Osteoblast (primary cell): Measurements from ENCODE around the gene C11orf68. TPM values are rescaled to one million over a fixed set of nuclear protein-coding genes. Genes with fewer than 3 reads are reported as not detected.

Source experiments
- DNase-seq: peaks from one replicate; pipeline ENCODE4 v3.0.0; 2011; ENCODE audit warnings: low spot score, mixed read lengths; ENCODE audit not compliant: insufficient read length; ENCODE audit errors: missing footprints
- H2AFZ ChIP-seq: 2 replicates; pipeline ENCODE4 v1.6.0; 2011; ENCODE audit warnings: mild to moderate bottlenecking, low read length
- H3K27ac ChIP-seq: 2 replicates; pipeline ENCODE4 v1.5.1; 2011; ENCODE audit warnings: mild to moderate bottlenecking, low read depth, low read length, moderate library complexity
- H3K27me3 ChIP-seq: 2 replicates; pipeline ENCODE4 v1.6.0; 2012; ENCODE audit warnings: mild to moderate bottlenecking, control low read depth, inconsistent platforms, low read length, moderate library complexity; ENCODE audit not compliant: insufficient read depth
- H3K36me3 ChIP-seq: 2 replicates; pipeline ENCODE4 v1.5.1; 2011; ENCODE audit warnings: mild to moderate bottlenecking, low read length, control low read depth, moderate library complexity; ENCODE audit not compliant: insufficient read depth
- H3K4me1 ChIP-seq: 2 replicates; pipeline ENCODE4 v1.5.1; 2011; ENCODE audit warnings: mild to moderate bottlenecking, low read length, control low read depth, moderate library complexity; ENCODE audit not compliant: insufficient read depth
- H3K4me2 ChIP-seq: 2 replicates; pipeline ENCODE4 v1.6.0; 2011; ENCODE audit warnings: mild to moderate bottlenecking, low read length; ENCODE audit not compliant: insufficient read depth
- H3K4me3 ChIP-seq: fragments of 200-600 bp; sonication (generic); 3 replicates; pipeline ENCODE4 v1.5.1; 2012; ENCODE audit warnings: mild to moderate bottlenecking, low read length, inconsistent platforms; ENCODE audit not compliant: insufficient read depth
- H3K79me2 ChIP-seq: 2 replicates; pipeline ENCODE4 v1.6.0; 2012; ENCODE audit warnings: mild to moderate bottlenecking, low read length, control low read depth, inconsistent platforms; ENCODE audit not compliant: insufficient read depth
- H3K9me3 ChIP-seq: 2 replicates; pipeline ENCODE4 v1.5.1; 2011; ENCODE audit warnings: low read depth, low read length, control low read depth
- H4K20me1 ChIP-seq: 2 replicates; pipeline ENCODE4 v1.6.0; 2012; ENCODE audit warnings: mild to moderate bottlenecking, low read length, control low read depth; ENCODE audit not compliant: insufficient read depth
- total RNA-seq: library from RNA; depleted of rRNA; stranded (reverse); fragments of >200 nt; gene quantifications from 2 replicates; pipeline ENCODE4 v1.2.3, GENCODE V29; 2012
- TF ChIP-seq, protein P1 (sequence below): IDR thresholded peaks from 2 replicates; pipeline ENCODE4 v1.5.1; 2011; ENCODE audit warnings: mild to moderate bottlenecking, low read depth, low read length, moderate library complexity; ENCODE audit errors: extremely low read depth

Gene C11orf68
- total RNA-seq, 1 donor = 32.9 TPM

DNA sequence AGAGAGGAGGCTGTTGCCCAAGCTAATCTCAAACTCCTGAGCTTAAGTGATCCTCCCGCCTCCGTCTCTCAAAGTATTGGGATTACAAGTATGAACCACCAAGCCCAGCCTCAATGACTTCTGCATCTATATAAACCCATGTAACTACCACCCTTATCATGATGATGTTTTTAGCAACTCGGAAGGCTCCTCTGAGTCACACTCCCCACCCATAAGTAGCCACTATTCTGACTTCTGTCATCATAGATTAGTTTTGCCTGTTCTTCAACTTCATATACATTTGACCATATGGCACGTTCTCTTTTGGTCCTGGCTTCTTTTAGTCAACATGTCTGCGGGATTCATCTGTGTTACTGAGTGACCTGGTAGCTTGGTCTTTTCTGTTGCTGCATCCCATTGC, 12.3 kb downstream of the C11orf68 start:
- no peak overlapping the region for H3K4me2 ChIP-seq

DNA sequence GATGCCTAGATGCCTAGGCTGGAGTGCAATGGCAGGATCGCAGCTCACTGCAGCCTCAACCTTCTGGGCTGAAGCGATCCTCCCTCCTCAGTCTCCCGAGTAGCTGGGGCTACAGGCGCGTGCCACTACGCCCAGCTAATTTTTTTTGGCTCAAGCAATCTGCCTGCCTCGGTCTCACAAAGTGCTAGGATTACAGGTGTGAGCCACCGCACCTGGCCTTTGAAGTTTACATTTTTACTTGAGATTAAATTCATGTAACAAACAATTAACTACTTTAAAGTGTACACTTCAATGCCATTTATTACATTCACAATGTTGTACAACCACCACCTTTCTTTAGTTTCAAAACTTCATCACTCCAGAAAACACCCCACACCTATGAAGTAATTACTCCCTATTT, 15.1 kb downstream of the C11orf68 start:
- Histone ChIP-seq H4K20me1 (no peaks in the 10 kb centered on the region), H3K9me3 (no peaks in the 10 kb centered on the region), H3K4me3 (no peak overlapping the region), H3K27me3 (no peaks in the 10 kb centered on the region), H3K4me1 (peaks cover 42% of the 10 kb centered on the region), H2AFZ (no peak overlapping the region), H3K79me2 (peaks cover 18% of the 10 kb centered on the region), H3K4me2 (peak overlapping the region; percentile 8), H3K27ac (peak overlapping the region; percentile 85), H3K36me3 (no peaks in the 10 kb centered on the region)
- no peak for DNase-seq
- TF ChIP-seq, protein P1, sequence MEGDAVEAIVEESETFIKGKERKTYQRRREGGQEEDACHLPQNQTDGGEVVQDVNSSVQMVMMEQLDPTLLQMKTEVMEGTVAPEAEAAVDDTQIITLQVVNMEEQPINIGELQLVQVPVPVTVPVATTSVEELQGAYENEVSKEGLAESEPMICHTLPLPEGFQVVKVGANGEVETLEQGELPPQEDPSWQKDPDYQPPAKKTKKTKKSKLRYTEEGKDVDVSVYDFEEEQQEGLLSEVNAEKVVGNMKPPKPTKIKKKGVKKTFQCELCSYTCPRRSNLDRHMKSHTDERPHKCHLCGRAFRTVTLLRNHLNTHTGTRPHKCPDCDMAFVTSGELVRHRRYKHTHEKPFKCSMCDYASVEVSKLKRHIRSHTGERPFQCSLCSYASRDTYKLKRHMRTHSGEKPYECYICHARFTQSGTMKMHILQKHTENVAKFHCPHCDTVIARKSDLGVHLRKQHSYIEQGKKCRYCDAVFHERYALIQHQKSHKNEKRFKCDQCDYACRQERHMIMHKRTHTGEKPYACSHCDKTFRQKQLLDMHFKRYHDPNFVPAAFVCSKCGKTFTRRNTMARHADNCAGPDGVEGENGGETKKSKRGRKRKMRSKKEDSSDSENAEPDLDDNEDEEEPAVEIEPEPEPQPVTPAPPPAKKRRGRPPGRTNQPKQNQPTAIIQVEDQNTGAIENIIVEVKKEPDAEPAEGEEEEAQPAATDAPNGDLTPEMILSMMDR = no peak

More for the DNA sequence above, 12.3 kb downstream of the C11orf68 start:
- no peaks in the 10 kb centered on the region for H3K36me3 ChIP-seq
- H3K27ac ChIP-seq = no peak overlapping the region
- no peak overlapping the region for H3K4me3 ChIP-seq
- H2AFZ ChIP-seq = no peak overlapping the region
- peaks cover 2% of the 10 kb centered on the region for H3K79me2 ChIP-seq
- peaks cover 44% of the 10 kb centered on the region for H3K4me1 ChIP-seq
- no peaks in the 10 kb centered on the region for H3K9me3 ChIP-seq
- H3K27me3 ChIP-seq = no peaks in the 10 kb centered on the region
- H4K20me1 ChIP-seq = no peaks in the 10 kb centered on the region
- DNase-seq = peak; percentile 66
- TF ChIP-seq, protein P1 = no peak

DNA sequence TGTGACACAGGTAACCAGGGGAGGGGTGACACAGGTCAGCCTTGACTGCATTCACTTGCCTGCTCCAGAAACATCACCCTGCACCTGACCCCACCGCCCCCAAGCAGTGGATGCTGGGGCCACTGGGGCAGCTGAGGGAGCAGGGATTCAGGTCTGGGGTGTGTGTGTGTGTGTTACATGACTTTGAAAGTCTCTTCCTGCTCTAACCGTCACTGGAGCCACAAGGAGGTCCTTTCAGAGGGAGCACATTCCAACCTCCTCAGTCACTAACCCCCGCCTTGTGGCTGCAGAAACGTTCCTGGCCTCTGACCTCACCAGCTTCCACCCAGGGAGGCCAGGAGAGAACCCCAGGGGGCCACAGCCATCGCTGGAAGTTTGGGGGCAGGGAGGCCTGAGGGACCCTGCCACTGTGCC, 15.8 kb downstream of the C11orf68 start:
- no peaks in the 10 kb centered on the region for H3K27me3 ChIP-seq
- H3K79me2 ChIP-seq = peaks cover 24% of the 10 kb centered on the region
- H3K9me3 ChIP-seq = no peaks in the 10 kb centered on the region
- H3K4me3 ChIP-seq = peak overlapping the region; percentile 14
- TF ChIP-seq, protein P1 = no peak
- peaks cover 5% of the 10 kb centered on the region for H3K36me3 ChIP-seq
- peak; percentile 94 for DNase-seq
- H3K4me1 ChIP-seq = peaks cover 48% of the 10 kb centered on the region
- H3K4me2 ChIP-seq = peak overlapping the region; percentile 45
- H2AFZ ChIP-seq = no peak overlapping the region
- H3K27ac ChIP-seq = peak overlapping the region; percentile 85
- H4K20me1 ChIP-seq = no peaks in the 10 kb centered on the region

DNA sequence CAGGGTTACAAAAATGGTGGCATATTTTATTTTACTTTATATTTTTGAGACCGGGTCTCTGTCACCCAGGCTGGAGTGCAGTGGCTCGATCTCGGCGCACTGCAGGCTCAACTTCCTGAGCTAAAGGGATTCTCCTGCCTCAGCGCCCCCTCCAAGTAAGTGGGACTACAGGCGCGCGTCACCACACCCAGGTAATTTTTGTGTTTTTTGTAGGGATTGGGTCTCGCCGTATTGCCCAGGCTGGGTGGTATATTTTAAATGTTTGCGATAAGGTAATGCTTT, 18.0 kb downstream of the C11orf68 start:
- peak overlapping the region; percentile 81 for H3K4me2 ChIP-seq
- H4K20me1 ChIP-seq = peaks cover 16% of the 10 kb centered on the region
- H3K4me1 ChIP-seq = peaks cover 57% of the 10 kb centered on the region
- TF ChIP-seq, protein P1 = no peak
- H3K27me3 ChIP-seq = no peaks in the 10 kb centered on the region
- H3K79me2 ChIP-seq = peaks cover 47% of the 10 kb centered on the region
- H3K36me3 ChIP-seq = peaks cover 21% of the 10 kb centered on the region
- H3K4me3 ChIP-seq = peak overlapping the region; percentile 95
- DNase-seq = no peak
- H3K9me3 ChIP-seq = no peaks in the 10 kb centered on the region
- peak overlapping the region; percentile 95 for H3K27ac ChIP-seq
- H2AFZ ChIP-seq = no peak overlapping the region
